Ishikawa (cell line): Measurements from ENCODE around the gene EPS8.

ENCODE experiments used
- CEBPB ChIP-seq: IDR thresholded peaks from 2 replicates; pipeline ENCODE4 v1.6.1; 2012
- CREB1 ChIP-seq: IDR thresholded peaks from 2 replicates; pipeline ENCODE4 v1.6.1; 2012; ENCODE audit warnings: low read depth
- EGR1 ChIP-seq: IDR thresholded peaks from 2 replicates; pipeline ENCODE4 v1.6.1; 2012
- EP300 ChIP-seq: IDR thresholded peaks from 2 replicates; pipeline ENCODE4 v1.6.1; 2012; ENCODE audit warnings: borderline replicate concordance
- FOXM1 ChIP-seq: IDR thresholded peaks from 2 replicates; pipeline ENCODE4 v1.6.1; 2012; ENCODE audit warnings: low read depth, borderline replicate concordance
- MAX ChIP-seq: IDR thresholded peaks from 2 replicates; pipeline ENCODE4 v1.6.1; 2012
- NFIC ChIP-seq: IDR thresholded peaks from 2 replicates; pipeline ENCODE4 v1.6.1; 2012
- RAD21 ChIP-seq: IDR thresholded peaks from 2 replicates; pipeline ENCODE4 v1.6.1; 2012; ENCODE audit warnings: low read depth
- REST ChIP-seq: IDR thresholded peaks from 2 replicates; pipeline ENCODE4 v1.6.1; 2012; ENCODE audit warnings: low read depth, mild to moderate bottlenecking
- TAF1 ChIP-seq: IDR thresholded peaks from 2 replicates; pipeline ENCODE4 v1.6.1; 2012; ENCODE audit warnings: low read depth, mild to moderate bottlenecking
- TCF12 ChIP-seq: IDR thresholded peaks from 2 replicates; pipeline ENCODE4 v1.6.1; 2012; ENCODE audit warnings: low read depth
- TEAD4 ChIP-seq: IDR thresholded peaks from 2 replicates; pipeline ENCODE4 v1.6.1; 2012
- USF1 ChIP-seq: IDR thresholded peaks from 2 replicates; pipeline ENCODE4 v1.6.1; 2012
- YY1 ChIP-seq: IDR thresholded peaks from 2 replicates; pipeline ENCODE4 v1.6.1; 2012; ENCODE audit warnings: low read depth
- ZBTB7A ChIP-seq: IDR thresholded peaks from 2 replicates; pipeline ENCODE4 v1.6.1; 2012; ENCODE audit warnings: low read depth

Gene EPS8

GRCh38 chr12:15757553-15758255 is 31.5 kb downstream of the EPS8 start:
- TF ChIP-seq USF1 (peak; percentile 73), CEBPB (0 out of 2 replicates have a peak, but pooled peaks have one; percentile 14), YY1 (no peak)

GRCh38 chr12:15756822-15757221 is 32.4 kb downstream of the EPS8 start:
- no peak for TF ChIP-seq ZBTB7A
- TF ChIP-seq TCF12 = no peak
- TF ChIP-seq YY1 = no peak
- TF ChIP-seq MAX = no peak
- no peak for TF ChIP-seq REST
- TF ChIP-seq FOXM1 = no peak
- TF ChIP-seq TEAD4 = no peak
- no peak for TF ChIP-seq RAD21
- TF ChIP-seq TAF1 = no peak
- TF ChIP-seq EP300 = no peak
- no peak for TF ChIP-seq NFIC
- no peak for TF ChIP-seq CREB1
- no peak for TF ChIP-seq EGR1
- TF ChIP-seq USF1 = no peak
- no peak for TF ChIP-seq CEBPB

- TF ChIP-seq CEBPB (no peak), NFIC (no peak), EGR1 (no peak), TCF12 (no peak), TEAD4 (no peak), ZBTB7A (no peak), REST (no peak), FOXM1 (no peak), MAX (no peak), RAD21 (no peak), EP300 (no peak), TAF1 (no peak), YY1 (no peak), CREB1 (no peak)
Observed at GRCh38 chr12:15754233-15754632, 35.0 kb downstream of the EPS8 start.

- no peak for TF ChIP-seq USF1
- no peak for TF ChIP-seq ZBTB7A
- TF ChIP-seq TAF1 = no peak
- no peak for TF ChIP-seq FOXM1
- no peak for TF ChIP-seq RAD21
- TF ChIP-seq MAX = no peak
- no peak for TF ChIP-seq CEBPB
- no peak for TF ChIP-seq YY1
- TF ChIP-seq EP300 = no peak
- TF ChIP-seq TCF12 = no peak
- TF ChIP-seq REST = no peak
- TF ChIP-seq EGR1 = no peak
- TF ChIP-seq NFIC = no peak
- no peak for TF ChIP-seq TEAD4
- no peak for TF ChIP-seq CREB1
Observed at GRCh38 chr12:15752785-15753184, 36.4 kb downstream of the EPS8 start.
